ENCODE measurements around the gene DCHS2. TPM values are rescaled to one million over a fixed set of nuclear protein-coding genes. Genes with fewer than 3 reads are reported as not detected.
"Not testable (repeated sequence)": the region's sequence is repeated elsewhere in the genome, so short reads cannot be mapped to it uniquely, and the experiment has no call there.

Gene DCHS2
- total RNA-seq, 1 donor from 2014 or later: 17.7 TPM

GRCh38 chr4:154217384-154217783, 274.2 kb downstream of the DCHS2 start:
- not testable (repeated sequence) for DNase-seq

GRCh38 chr4:154211506-154211905, 280.1 kb downstream of the DCHS2 start:
- DNase-seq: no peak

GRCh38 chr4:154208424-154208823, 283.2 kb downstream of the DCHS2 start:
- no peak for DNase-seq

- no peak for DNase-seq
Measured at GRCh38 chr4:154205471-154205870, 286.1 kb downstream of the DCHS2 start.

- DNase-seq: no peak
Measured at GRCh38 chr4:154194649-154195048, 296.9 kb downstream of the DCHS2 start.

- DNase-seq: no peak
Measured at GRCh38 chr4:154192585-154192984, 299.0 kb downstream of the DCHS2 start.

- peak; percentile 53 for DNase-seq
Measured at GRCh38 chr4:154189346-154189745, 302.3 kb downstream of the DCHS2 start.

- DNase-seq: no peak
Measured at GRCh38 chr4:154186888-154187287, 304.7 kb downstream of the DCHS2 start.

- no peak for DNase-seq
Measured at GRCh38 chr4:154186035-154186434, 305.6 kb downstream of the DCHS2 start.

GRCh38 chr4:154184238-154184637, 307.4 kb downstream of the DCHS2 start:
- DNase-seq: no peak

GRCh38 chr4:154183264-154183663, 308.3 kb downstream of the DCHS2 start:
- DNase-seq: no peak

Other genes with a start within 250 kb of the DCHS2 start
- gene PLRG1, start 58.6 kb upstream of the DCHS2 start, total RNA-seq: 47.2 TPM
- gene FGB, start 71.2 kb upstream of the DCHS2 start, total RNA-seq: not detected
- gene FGA, start 98.9 kb upstream of the DCHS2 start, total RNA-seq: not detected
- not detected for gene FGG, start 120.9 kb upstream of the DCHS2 start, total RNA-seq